GM23338 (cell line): ENCODE measurements around the gene PDE4C. TPM values are rescaled to one million over a fixed set of nuclear protein-coding genes. Genes with fewer than 3 reads are reported as not detected.
A peak's percentile ranks its signal among the peaks of the same experiment; 100 is the strongest.

ENCODE experiments used
- ATAC-seq: fragments of 200-7000 bp; cut with Tn5 transposase; 3 replicates; pipeline ENCODE4 v1.9.1; 2020
- DNase-seq: peaks from one replicate; pipeline ENCODE4 v3.0.0-alpha.2; 2015; ENCODE audit warnings: low spot score
- H2AFZ ChIP-seq: fragments of 200-600 bp; sonication (generic); 2 replicates; pipeline ENCODE4 v1.8.0; 2016; ENCODE audit warnings: antibody characterized with exemption, mild to moderate bottlenecking, moderate library complexity
- H3F3A ChIP-seq: fragments of 200-600 bp; sonication (generic); replicated peaks from 2 replicates; pipeline ENCODE4 v1.8.0; 2017; ENCODE audit warnings: antibody characterized with exemption, mixed run types, low read depth
- H3K27ac ChIP-seq: fragments of 200-600 bp; sonication (generic); 2 replicates; pipeline ENCODE4 v1.6.1; 2016; ENCODE audit warnings: low read depth
- H3K27me3 ChIP-seq: fragments of 200-600 bp; sonication (generic); 2 replicates; pipeline ENCODE4 v1.8.0; 2016; ENCODE audit warnings: mild to moderate bottlenecking, mixed run types, moderate library complexity; ENCODE audit not compliant: insufficient read depth
- H3K36me3 ChIP-seq: fragments of 200-600 bp; sonication (generic); 2 replicates; pipeline ENCODE4 v1.8.0; 2016; ENCODE audit warnings: mild to moderate bottlenecking; ENCODE audit not compliant: insufficient read depth
- H3K4me1 ChIP-seq: fragments of 200-600 bp; sonication (generic); 2 replicates; pipeline ENCODE4 v1.8.0; 2016; ENCODE audit warnings: mild to moderate bottlenecking, moderate library complexity; ENCODE audit not compliant: insufficient read depth
- H3K4me2 ChIP-seq: fragments of 200-600 bp; sonication (generic); 2 replicates; pipeline ENCODE4 v1.7.1; 2017; ENCODE audit warnings: mixed run types
- H3K4me3 ChIP-seq: fragments of 200-600 bp; sonication (generic); 2 replicates; pipeline ENCODE4 v1.6.1; 2016; ENCODE audit warnings: mixed run types
- H3K79me2 ChIP-seq: fragments of 200-600 bp; sonication (generic); replicated peaks from 2 replicates; pipeline ENCODE4 v1.8.0; 2017; ENCODE audit warnings: mild to moderate bottlenecking; ENCODE audit not compliant: insufficient read depth
- H3K9me2 ChIP-seq: fragments of 200-600 bp; sonication (generic); 2 replicates; pipeline ENCODE4 v1.8.0; 2017; ENCODE audit not compliant: insufficient read depth
- H4K20me1 ChIP-seq: fragments of 200-600 bp; sonication (generic); replicated peaks from 2 replicates; pipeline ENCODE4 v1.8.0; 2017; ENCODE audit warnings: mild to moderate bottlenecking; ENCODE audit not compliant: insufficient read depth
- H3K27ac Mint-ChIP-seq: 2 replicates; pipeline ENCODE4 v1.8.0; 2020; ENCODE audit warnings: inconsistent platforms, mild to moderate bottlenecking, moderate library complexity, mixed read lengths
- H3K27me3 Mint-ChIP-seq: 3 replicates; pipeline ENCODE4 v1.8.0; 2022; ENCODE audit warnings: low read depth, mild to moderate bottlenecking, moderate library complexity, mixed read lengths, inconsistent platforms; ENCODE audit not compliant: insufficient read depth, poor library complexity
- H3K36me3 Mint-ChIP-seq: 3 replicates; pipeline ENCODE4 v1.8.0; 2021; ENCODE audit warnings: low read depth, mild to moderate bottlenecking, inconsistent platforms, moderate library complexity, mixed read lengths
- H3K4me1 Mint-ChIP-seq: 3 replicates; pipeline ENCODE4 v1.8.0; 2020; ENCODE audit warnings: mild to moderate bottlenecking, inconsistent platforms, mixed read lengths
- H3K4me3 Mint-ChIP-seq: 3 replicates; pipeline ENCODE4 v1.8.0; 2021; ENCODE audit warnings: moderate library complexity, mild to moderate bottlenecking, inconsistent platforms, mixed read lengths
- H3K9me3 Mint-ChIP-seq: 3 replicates; pipeline ENCODE4 v1.8.0; 2020; ENCODE audit warnings: moderate library complexity, mild to moderate bottlenecking, inconsistent platforms, mixed read lengths
- CREB1 ChIP-seq: fragments of 250-450 bp; sonication (Bioruptor Pico); IDR thresholded peaks from 2 replicates; pipeline ENCODE4 v1.5.0; 2020; ENCODE audit warnings: low read depth, mild to moderate bottlenecking, moderate library complexity
- EZH2phosphoT487 ChIP-seq: fragments of 200-600 bp; sonication (generic); IDR thresholded peaks from one replicate; pipeline ENCODE4 v1.8.1; 2018; ENCODE audit warnings: antibody characterized with exemption; ENCODE audit not compliant: unreplicated experiment
- ZNF114 ChIP-seq: fragments of 250-450 bp; sonication (Bioruptor Pico); IDR thresholded peaks from 2 replicates; pipeline ENCODE4 v1.5.0; 2020; ENCODE audit warnings: mild to moderate bottlenecking, moderate library complexity
- ZNF331 ChIP-seq: fragments of 250-450 bp; sonication (Bioruptor Pico); IDR thresholded peaks from 2 replicates; pipeline ENCODE4 v1.5.0; 2020; ENCODE audit warnings: low read depth, mild to moderate bottlenecking, moderate library complexity
- polyA plus RNA-seq: library from polyadenylated mRNA; unstranded; fragments of >200 nt; fragmentation: Nextera tagmentation; extraction: Ambion mirVana; gene quantifications from 2 replicates; pipeline ENCODE4 v1.2.1, GENCODE V29; 2016
- total RNA-seq: library from RNA; depleted of rRNA; stranded (reverse); fragments of >200 nt; shearing (Covaris generic); gene quantifications from 2 replicates; pipeline ENCODE4 v1.2.3, GENCODE V29; 2014
- TF ChIP-seq, protein P1 (sequence below): IDR thresholded peaks from one replicate; pipeline ENCODE4 v1.6.1; 2018; ENCODE audit warnings: antibody characterized with exemption; ENCODE audit not compliant: unreplicated experiment
- TF ChIP-seq, protein P2 (sequence below): IDR thresholded peaks from 2 replicates; pipeline ENCODE4 v1.6.1; 2016; ENCODE audit warnings: antibody characterized with exemption
- TF ChIP-seq, protein P3 (sequence below): fragments of 250-450 bp; sonication (Bioruptor Pico); IDR thresholded peaks from 2 replicates; pipeline ENCODE4 v1.5.0; 2020; ENCODE audit warnings: mild to moderate bottlenecking, moderate library complexity

The PDE4C gene
- total and polyA plus RNA-seq, 2 experiments from 2014 or later: 1.6 to 3.6 TPM

DNA sequence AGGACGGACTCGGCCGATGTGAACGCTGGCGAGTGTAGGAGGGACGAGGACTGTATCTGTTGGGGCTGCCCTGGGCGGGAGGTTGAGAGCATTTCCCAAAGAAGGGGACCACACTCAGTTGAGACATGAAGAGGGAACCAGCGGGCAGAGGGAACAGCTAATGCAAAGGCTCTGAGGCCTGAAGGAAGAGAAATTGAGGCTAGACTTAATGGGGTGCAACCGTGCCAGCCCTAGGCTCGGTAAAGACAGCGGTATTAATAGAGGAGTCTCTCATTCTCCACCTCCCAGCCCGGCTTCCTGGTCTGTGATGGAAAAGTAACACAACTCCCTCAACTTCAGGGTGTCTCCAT lies 32.1 kb downstream of the PDE4C start:
- peaks cover 18% of the 10 kb centered on the region for H4K20me1 ChIP-seq
- TF ChIP-seq, protein P1, sequence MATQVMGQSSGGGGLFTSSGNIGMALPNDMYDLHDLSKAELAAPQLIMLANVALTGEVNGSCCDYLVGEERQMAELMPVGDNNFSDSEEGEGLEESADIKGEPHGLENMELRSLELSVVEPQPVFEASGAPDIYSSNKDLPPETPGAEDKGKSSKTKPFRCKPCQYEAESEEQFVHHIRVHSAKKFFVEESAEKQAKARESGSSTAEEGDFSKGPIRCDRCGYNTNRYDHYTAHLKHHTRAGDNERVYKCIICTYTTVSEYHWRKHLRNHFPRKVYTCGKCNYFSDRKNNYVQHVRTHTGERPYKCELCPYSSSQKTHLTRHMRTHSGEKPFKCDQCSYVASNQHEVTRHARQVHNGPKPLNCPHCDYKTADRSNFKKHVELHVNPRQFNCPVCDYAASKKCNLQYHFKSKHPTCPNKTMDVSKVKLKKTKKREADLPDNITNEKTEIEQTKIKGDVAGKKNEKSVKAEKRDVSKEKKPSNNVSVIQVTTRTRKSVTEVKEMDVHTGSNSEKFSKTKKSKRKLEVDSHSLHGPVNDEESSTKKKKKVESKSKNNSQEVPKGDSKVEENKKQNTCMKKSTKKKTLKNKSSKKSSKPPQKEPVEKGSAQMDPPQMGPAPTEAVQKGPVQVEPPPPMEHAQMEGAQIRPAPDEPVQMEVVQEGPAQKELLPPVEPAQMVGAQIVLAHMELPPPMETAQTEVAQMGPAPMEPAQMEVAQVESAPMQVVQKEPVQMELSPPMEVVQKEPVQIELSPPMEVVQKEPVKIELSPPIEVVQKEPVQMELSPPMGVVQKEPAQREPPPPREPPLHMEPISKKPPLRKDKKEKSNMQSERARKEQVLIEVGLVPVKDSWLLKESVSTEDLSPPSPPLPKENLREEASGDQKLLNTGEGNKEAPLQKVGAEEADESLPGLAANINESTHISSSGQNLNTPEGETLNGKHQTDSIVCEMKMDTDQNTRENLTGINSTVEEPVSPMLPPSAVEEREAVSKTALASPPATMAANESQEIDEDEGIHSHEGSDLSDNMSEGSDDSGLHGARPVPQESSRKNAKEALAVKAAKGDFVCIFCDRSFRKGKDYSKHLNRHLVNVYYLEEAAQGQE: no peak
- TF ChIP-seq EZH2phosphoT487: no peak
- no peak for TF ChIP-seq ZNF331 (CRISPR knock-in tag)
- TF ChIP-seq CREB1 (CRISPR knock-in tag): no peak
- TF ChIP-seq ZNF114 (CRISPR knock-in tag): no peak
- peaks cover 24% of the 10 kb centered on the region for H3K36me3 Mint-ChIP-seq
- peaks cover 18% of the 10 kb centered on the region; the same call in 2 of the 3 replicates for H3K4me1 Mint-ChIP-seq
- H2AFZ ChIP-seq: no peak overlapping the region
- peaks cover 4% of the 10 kb centered on the region; the same call in 1 of the 3 replicates for H3K9me3 Mint-ChIP-seq
- H3K9me2 ChIP-seq: no peaks in the 10 kb centered on the region
- H3F3A ChIP-seq: peaks cover 21% of the 10 kb centered on the region; the same call in 1 of the 2 replicates
- peak overlapping the region; percentile 96 for H3K4me3 ChIP-seq
- no peak for DNase-seq
- H3K79me2 ChIP-seq: peaks cover 6% of the 10 kb centered on the region
- peaks cover 3% of the 10 kb centered on the region; the same call in 1 of the 2 replicates for H3K36me3 ChIP-seq
- no peaks in the 10 kb centered on the region for H3K27me3 ChIP-seq
- H3K4me2 ChIP-seq: peak overlapping the region; percentile 95
- H3K4me3 Mint-ChIP-seq: peak overlapping the region; percentile 89
- peaks cover 11% of the 10 kb centered on the region; the same call in 1 of the 2 replicates for H3K4me1 ChIP-seq
- peaks cover 18% of the 10 kb centered on the region for H3K27me3 Mint-ChIP-seq
- H3K27ac ChIP-seq: no peak overlapping the region
- 0 out of 2 replicates have a peak overlapping the region, but pooled peaks have one; percentile 93 for H3K27ac Mint-ChIP-seq
- no peak for ATAC-seq

DNA sequence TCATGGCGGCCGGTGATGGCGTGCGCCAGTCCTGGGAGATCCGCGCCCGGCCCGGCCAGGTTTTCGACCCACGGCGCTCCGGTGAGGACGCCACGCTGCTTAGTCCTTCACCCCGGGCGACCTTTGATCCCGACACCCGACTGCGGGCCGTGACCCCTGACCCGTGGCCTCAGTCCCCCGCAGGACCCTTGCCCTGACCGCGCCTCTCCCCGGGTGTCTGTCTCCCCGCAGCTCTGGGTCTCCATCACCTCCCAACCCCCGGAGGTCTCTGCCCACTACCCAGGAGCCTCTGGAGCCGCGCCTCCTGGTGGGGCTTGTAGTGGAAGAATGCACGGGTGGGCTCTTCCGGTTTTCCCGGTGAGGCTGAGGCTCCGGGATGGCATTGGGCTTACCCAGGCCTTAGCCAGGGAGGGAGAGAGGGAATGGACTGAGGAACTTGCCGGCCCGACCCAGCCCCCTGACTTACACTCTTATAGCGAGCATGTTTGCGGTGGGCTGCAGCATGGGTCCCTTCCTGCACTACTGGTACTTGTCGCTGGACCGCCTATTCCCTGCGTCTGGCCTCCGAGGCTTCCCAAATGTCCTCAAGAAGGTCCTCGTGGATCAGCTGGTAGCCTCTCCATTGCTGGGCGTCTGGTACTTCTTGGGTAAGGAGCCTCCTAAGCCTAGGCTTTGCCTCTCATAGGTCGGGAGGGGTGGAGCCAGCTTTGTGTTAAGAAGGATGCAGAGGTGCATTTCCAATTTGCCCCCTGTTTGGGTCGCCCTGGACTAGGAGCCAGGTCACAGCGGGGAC lies 32.7 kb downstream of the PDE4C start:
- ATAC-seq: peak; percentile 2
- no peaks in the 10 kb centered on the region for H3K27me3 ChIP-seq
- Mint-ChIP-seq H3K27me3 (peaks cover 18% of the 10 kb centered on the region), H3K4me1 (peaks cover 18% of the 10 kb centered on the region; the same call in 2 of the 3 replicates), H3K36me3 (peaks cover 19% of the 10 kb centered on the region), H3K9me3 (peaks cover 4% of the 10 kb centered on the region; the same call in 1 of the 3 replicates), H3K4me3 (peak overlapping the region; percentile 89), H3K27ac (peak overlapping the region; percentile 93)
- no peaks in the 10 kb centered on the region for H3K36me3 ChIP-seq
- no peaks in the 10 kb centered on the region for H3K9me2 ChIP-seq
- peaks cover 19% of the 10 kb centered on the region; the same call in 1 of the 2 replicates for H3F3A ChIP-seq
- peak overlapping the region; percentile 96 for H3K4me3 ChIP-seq
- H3K27ac ChIP-seq: no peak overlapping the region
- H3K79me2 ChIP-seq: peaks cover 6% of the 10 kb centered on the region
- peak overlapping the region; percentile 95 for H3K4me2 ChIP-seq
- no peak overlapping the region for H2AFZ ChIP-seq
- DNase-seq: no peak
- peaks cover 11% of the 10 kb centered on the region; the same call in 1 of the 2 replicates for H3K4me1 ChIP-seq
- peaks cover 15% of the 10 kb centered on the region for H4K20me1 ChIP-seq
- no peak for TF ChIP-seq ZNF114 (CRISPR knock-in tag)
- TF ChIP-seq, protein P2, sequence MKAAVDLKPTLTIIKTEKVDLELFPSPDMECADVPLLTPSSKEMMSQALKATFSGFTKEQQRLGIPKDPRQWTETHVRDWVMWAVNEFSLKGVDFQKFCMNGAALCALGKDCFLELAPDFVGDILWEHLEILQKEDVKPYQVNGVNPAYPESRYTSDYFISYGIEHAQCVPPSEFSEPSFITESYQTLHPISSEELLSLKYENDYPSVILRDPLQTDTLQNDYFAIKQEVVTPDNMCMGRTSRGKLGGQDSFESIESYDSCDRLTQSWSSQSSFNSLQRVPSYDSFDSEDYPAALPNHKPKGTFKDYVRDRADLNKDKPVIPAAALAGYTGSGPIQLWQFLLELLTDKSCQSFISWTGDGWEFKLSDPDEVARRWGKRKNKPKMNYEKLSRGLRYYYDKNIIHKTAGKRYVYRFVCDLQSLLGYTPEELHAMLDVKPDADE: no peak
- TF ChIP-seq, protein P3, sequence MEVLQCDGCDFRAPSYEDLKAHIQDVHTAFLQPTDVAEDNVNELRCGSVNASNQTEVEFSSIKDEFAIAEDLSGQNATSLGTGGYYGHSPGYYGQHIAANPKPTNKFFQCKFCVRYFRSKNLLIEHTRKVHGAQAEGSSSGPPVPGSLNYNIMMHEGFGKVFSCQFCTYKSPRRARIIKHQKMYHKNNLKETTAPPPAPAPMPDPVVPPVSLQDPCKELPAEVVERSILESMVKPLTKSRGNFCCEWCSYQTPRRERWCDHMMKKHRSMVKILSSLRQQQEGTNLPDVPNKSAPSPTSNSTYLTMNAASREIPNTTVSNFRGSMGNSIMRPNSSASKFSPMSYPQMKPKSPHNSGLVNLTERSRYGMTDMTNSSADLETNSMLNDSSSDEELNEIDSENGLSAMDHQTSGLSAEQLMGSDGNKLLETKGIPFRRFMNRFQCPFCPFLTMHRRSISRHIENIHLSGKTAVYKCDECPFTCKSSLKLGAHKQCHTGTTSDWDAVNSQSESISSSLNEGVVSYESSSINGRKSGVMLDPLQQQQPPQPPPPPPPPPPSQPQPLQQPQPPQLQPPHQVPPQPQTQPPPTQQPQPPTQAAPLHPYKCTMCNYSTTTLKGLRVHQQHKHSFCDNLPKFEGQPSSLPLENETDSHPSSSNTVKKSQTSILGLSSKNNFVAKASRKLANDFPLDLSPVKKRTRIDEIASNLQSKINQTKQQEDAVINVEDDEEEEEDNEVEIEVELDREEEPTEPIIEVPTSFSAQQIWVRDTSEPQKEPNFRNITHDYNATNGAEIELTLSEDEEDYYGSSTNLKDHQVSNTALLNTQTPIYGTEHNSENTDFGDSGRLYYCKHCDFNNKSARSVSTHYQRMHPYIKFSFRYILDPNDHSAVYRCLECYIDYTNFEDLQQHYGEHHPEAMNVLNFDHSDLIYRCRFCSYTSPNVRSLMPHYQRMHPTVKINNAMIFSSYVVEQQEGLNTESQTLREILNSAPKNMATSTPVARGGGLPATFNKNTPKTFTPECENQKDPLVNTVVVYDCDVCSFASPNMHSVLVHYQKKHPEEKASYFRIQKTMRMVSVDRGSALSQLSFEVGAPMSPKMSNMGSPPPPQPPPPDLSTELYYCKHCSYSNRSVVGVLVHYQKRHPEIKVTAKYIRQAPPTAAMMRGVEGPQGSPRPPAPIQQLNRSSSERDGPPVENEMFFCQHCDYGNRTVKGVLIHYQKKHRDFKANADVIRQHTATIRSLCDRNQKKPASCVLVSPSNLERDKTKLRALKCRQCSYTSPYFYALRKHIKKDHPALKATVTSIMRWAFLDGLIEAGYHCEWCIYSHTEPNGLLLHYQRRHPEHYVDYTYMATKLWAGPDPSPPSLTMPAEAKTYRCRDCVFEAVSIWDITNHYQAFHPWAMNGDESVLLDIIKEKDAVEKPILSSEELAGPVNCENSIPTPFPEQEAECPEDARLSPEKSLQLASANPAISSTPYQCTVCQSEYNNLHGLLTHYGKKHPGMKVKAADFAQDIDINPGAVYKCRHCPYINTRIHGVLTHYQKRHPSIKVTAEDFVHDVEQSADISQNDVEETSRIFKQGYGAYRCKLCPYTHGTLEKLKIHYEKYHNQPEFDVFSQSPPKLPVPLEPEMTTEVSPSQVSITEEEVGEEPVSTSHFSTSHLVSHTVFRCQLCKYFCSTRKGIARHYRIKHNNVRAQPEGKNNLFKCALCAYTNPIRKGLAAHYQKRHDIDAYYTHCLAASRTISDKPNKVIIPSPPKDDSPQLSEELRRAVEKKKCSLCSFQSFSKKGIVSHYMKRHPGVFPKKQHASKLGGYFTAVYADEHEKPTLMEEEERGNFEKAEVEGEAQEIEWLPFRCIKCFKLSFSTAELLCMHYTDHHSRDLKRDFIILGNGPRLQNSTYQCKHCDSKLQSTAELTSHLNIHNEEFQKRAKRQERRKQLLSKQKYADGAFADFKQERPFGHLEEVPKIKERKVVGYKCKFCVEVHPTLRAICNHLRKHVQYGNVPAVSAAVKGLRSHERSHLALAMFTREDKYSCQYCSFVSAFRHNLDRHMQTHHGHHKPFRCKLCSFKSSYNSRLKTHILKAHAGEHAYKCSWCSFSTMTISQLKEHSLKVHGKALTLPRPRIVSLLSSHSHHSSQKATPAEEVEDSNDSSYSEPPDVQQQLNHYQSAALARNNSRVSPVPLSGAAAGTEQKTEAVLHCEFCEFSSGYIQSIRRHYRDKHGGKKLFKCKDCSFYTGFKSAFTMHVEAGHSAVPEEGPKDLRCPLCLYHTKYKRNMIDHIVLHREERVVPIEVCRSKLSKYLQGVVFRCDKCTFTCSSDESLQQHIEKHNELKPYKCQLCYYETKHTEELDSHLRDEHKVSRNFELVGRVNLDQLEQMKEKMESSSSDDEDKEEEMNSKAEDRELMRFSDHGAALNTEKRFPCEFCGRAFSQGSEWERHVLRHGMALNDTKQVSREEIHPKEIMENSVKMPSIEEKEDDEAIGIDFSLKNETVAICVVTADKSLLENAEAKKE (CRISPR knock-in tag): no peak
